Hepatocyte (in vitro differentiated cells): Measurements from ENCODE around the gene TPSB2. TPM values are rescaled to one million over a fixed set of nuclear protein-coding genes. Genes with fewer than 3 reads are reported as not detected.
"Not testable (repeated sequence)": the region's sequence is repeated elsewhere in the genome, so short reads cannot be mapped to it uniquely, and the experiment has no call there.

ENCODE experiments used
- DNase-seq: peaks from one replicate; pipeline ENCODE4 v3.0.0-alpha.2; 2016; ENCODE audit warnings: low spot score
- H2AFZ ChIP-seq: fragments of 200-600 bp; sonication (generic); 2 replicates; pipeline ENCODE4 v1.6.0; 2016; ENCODE audit warnings: antibody characterized with exemption, mild to moderate bottlenecking
- H3K27ac ChIP-seq: fragments of 200-600 bp; sonication (generic); 2 replicates; pipeline ENCODE4 v1.5.1; 2016; ENCODE audit warnings: mild to moderate bottlenecking
- H3K27me3 ChIP-seq: fragments of 200-600 bp; sonication (generic); 2 replicates; pipeline ENCODE4 v1.6.1; 2016
- H3K36me3 ChIP-seq: fragments of 200-600 bp; sonication (generic); replicated peaks from 2 replicates; pipeline ENCODE4 v1.5.1; 2016; ENCODE audit warnings: low read depth; ENCODE audit not compliant: insufficient read depth
- H3K4me1 ChIP-seq: fragments of 200-600 bp; sonication (generic); 2 replicates; pipeline ENCODE4 v1.5.1; 2016; ENCODE audit warnings: mild to moderate bottlenecking, moderate library complexity; ENCODE audit not compliant: insufficient read depth
- H3K4me2 ChIP-seq: fragments of 200-600 bp; sonication (generic); 2 replicates; pipeline ENCODE4 v1.6.0; 2016
- H3K4me3 ChIP-seq: fragments of 200-600 bp; sonication (generic); 2 replicates; pipeline ENCODE4 v1.5.1; 2016; ENCODE audit warnings: mild to moderate bottlenecking
- H3K79me2 ChIP-seq: fragments of 200-600 bp; sonication (generic); 2 replicates; pipeline ENCODE4 v1.6.0; 2017; ENCODE audit warnings: mild to moderate bottlenecking
- H3K9me2 ChIP-seq: fragments of 200-600 bp; sonication (generic); replicated peaks from 2 replicates; pipeline ENCODE4 v1.6.0; 2017; ENCODE audit warnings: mild to moderate bottlenecking; ENCODE audit not compliant: insufficient read depth
- H3K9me3 ChIP-seq: fragments of 200-600 bp; sonication (generic); 2 replicates; pipeline ENCODE4 v1.5.1; 2016; ENCODE audit warnings: low read depth, mild to moderate bottlenecking
- H4K20me1 ChIP-seq: fragments of 200-600 bp; sonication (generic); 2 replicates; pipeline ENCODE4 v1.6.0; 2016; ENCODE audit warnings: mild to moderate bottlenecking; ENCODE audit not compliant: insufficient read depth, poor library complexity, severe bottlenecking
- CTCF ChIP-seq: fragments of 200-600 bp; sonication (generic); IDR thresholded peaks from 2 replicates; pipeline ENCODE4 v1.5.1; 2016; ENCODE audit warnings: antibody characterized with exemption, mild to moderate bottlenecking; ENCODE audit not compliant: poor library complexity
- EZH2 ChIP-seq: fragments of 200-600 bp; sonication (generic); IDR thresholded peaks from 2 replicates; pipeline ENCODE4 v1.6.1; 2016; ENCODE audit warnings: antibody characterized with exemption, mild to moderate bottlenecking, borderline replicate concordance
- EZH2phosphoT487 ChIP-seq: fragments of 200-600 bp; sonication (generic); IDR thresholded peaks from one replicate; pipeline ENCODE4 v1.6.1; 2018; ENCODE audit warnings: antibody characterized with exemption, mild to moderate bottlenecking, low read depth, moderate library complexity; ENCODE audit not compliant: unreplicated experiment, severe bottlenecking
- WGBS: methylation state at CpG from one replicate; pipeline ENCODE4 v1.1.6; 2016; ENCODE audit warnings: low lambda C conversion rate; ENCODE audit errors: missing lambda C conversion rate; 5-methylcytosine and 5-hydroxymethylcytosine counted together
- polyA plus RNA-seq: library from polyadenylated mRNA; unstranded; fragments of >200 nt; fragmentation: Nextera tagmentation; extraction: Ambion mirVana; gene quantifications from 2 replicates; pipeline ENCODE4 v1.2.1, GENCODE V29; 2016
- total RNA-seq: library from RNA; depleted of rRNA; stranded (reverse); fragments of >200 nt; gene quantifications from 2 replicates; pipeline ENCODE4 v1.2.3, GENCODE V29; 2014

Gene TPSB2
- total and polyA plus RNA-seq, 2 experiments from 2014 or later: not detected

- DNase-seq, H3K27me3 ChIP-seq, H3K4me2 ChIP-seq, H3K9me3 ChIP-seq, H4K20me1 ChIP-seq, H3K79me2 ChIP-seq, H3K27ac ChIP-seq, H3K9me2 ChIP-seq, H3K4me3 ChIP-seq, H3K36me3 ChIP-seq, H2AFZ ChIP-seq, H3K4me1 ChIP-seq: not testable (repeated sequence)
- 88% methylated on average over 14 of the region's 23 CpGs for WGBS
Observed at GRCh38 chr16:1238909-1239308, 8.9 kb upstream of the TPSB2 start.

GRCh38 chr16:1237990-1238389 lies 8.0 kb upstream of the TPSB2 start:
- Histone ChIP-seq H4K20me1 (no peaks in the 10 kb centered on the region), H2AFZ (no peak overlapping the region), H3K79me2 (no peaks in the 10 kb centered on the region), H3K27ac (no peak overlapping the region), H3K4me1 (no peaks in the 10 kb centered on the region), H3K4me3 (no peak overlapping the region), H3K9me3 (no peaks in the 10 kb centered on the region), H3K36me3 (no peaks in the 10 kb centered on the region), H3K27me3 (no peaks in the 10 kb centered on the region), H3K9me2 (no peaks in the 10 kb centered on the region), H3K4me2 (no peak overlapping the region)
- no peak for DNase-seq
- 97% methylated on average over 7 of the region's 9 CpGs for WGBS
- no peak for TF ChIP-seq EZH2phosphoT487
- TF ChIP-seq EZH2: no peak
- no peak for TF ChIP-seq CTCF

- H2AFZ ChIP-seq, H3K4me3 ChIP-seq, H3K4me1 ChIP-seq, H3K27ac ChIP-seq, H3K9me3 ChIP-seq, H4K20me1 ChIP-seq, H3K4me2 ChIP-seq, H3K79me2 ChIP-seq, DNase-seq, H3K36me3 ChIP-seq, H3K9me2 ChIP-seq, H3K27me3 ChIP-seq: not testable (repeated sequence)
- no CpG with 5 or more reads among the region's 29 CpGs for WGBS
Observed at GRCh38 chr16:1236659-1237058, 6.7 kb upstream of the TPSB2 start.

GRCh38 chr16:1232049-1232748 lies 2.2 kb upstream of the TPSB2 start:
- H3K4me1 ChIP-seq, H3K9me3 ChIP-seq, H3K4me2 ChIP-seq, H2AFZ ChIP-seq, H4K20me1 ChIP-seq, H3K36me3 ChIP-seq, H3K79me2 ChIP-seq, H3K9me2 ChIP-seq, H3K27ac ChIP-seq, DNase-seq, H3K27me3 ChIP-seq, H3K4me3 ChIP-seq: not testable (repeated sequence)
- WGBS: no CpG with 5 or more reads among the region's 47 CpGs

- not testable (repeated sequence) for H3K27ac ChIP-seq, H4K20me1 ChIP-seq, H3K4me3 ChIP-seq, H3K27me3 ChIP-seq, H3K4me2 ChIP-seq, H3K36me3 ChIP-seq, H3K4me1 ChIP-seq, H3K9me3 ChIP-seq, H2AFZ ChIP-seq, DNase-seq, H3K79me2 ChIP-seq, H3K9me2 ChIP-seq
- 80% methylated on average over 1 of the region's 7 CpGs for WGBS
Observed at GRCh38 chr16:1231301-1231700, 1.3 kb upstream of the TPSB2 start.

- H3K27ac ChIP-seq: not testable (repeated sequence)
- 85% methylated on average over 14 of the region's 17 CpGs for WGBS
Observed at GRCh38 chr16:1230471-1231212, 658 bp upstream of the TPSB2 start.

GRCh38 chr16:1229476-1229875 lies 508 bp downstream of the TPSB2 start:
- not testable (repeated sequence) for H3K4me1 ChIP-seq, H3K27me3 ChIP-seq, H3K4me2 ChIP-seq, DNase-seq, H2AFZ ChIP-seq, H3K9me3 ChIP-seq, H3K79me2 ChIP-seq, H3K9me2 ChIP-seq, H3K36me3 ChIP-seq, H4K20me1 ChIP-seq, H3K4me3 ChIP-seq, H3K27ac ChIP-seq
- no CpG with 5 or more reads among the region's 13 CpGs for WGBS

More at GRCh38 chr16:1230471-1231212, 658 bp upstream of the TPSB2 start:
- not testable (repeated sequence) for H3K9me3 ChIP-seq, H3K4me1 ChIP-seq, DNase-seq, H3K27me3 ChIP-seq, H3K9me2 ChIP-seq, H4K20me1 ChIP-seq, H3K79me2 ChIP-seq, H3K4me2 ChIP-seq, H3K4me3 ChIP-seq, H2AFZ ChIP-seq, H3K36me3 ChIP-seq

GRCh38 chr16:1228227-1228626 lies 1.8 kb downstream of the TPSB2 start:
- not testable (repeated sequence) for H3K36me3 ChIP-seq, H3K4me1 ChIP-seq, H4K20me1 ChIP-seq, H3K4me2 ChIP-seq, H2AFZ ChIP-seq, H3K27me3 ChIP-seq, H3K9me3 ChIP-seq, H3K27ac ChIP-seq, DNase-seq, H3K4me3 ChIP-seq, H3K79me2 ChIP-seq, H3K9me2 ChIP-seq
- 89% methylated on average over 6 of the region's 7 CpGs for WGBS
